SH-SY5Y (cell line): ENCODE data around the gene LCE2C.
"Not testable (repeated sequence)": the region's sequence is repeated elsewhere in the genome, so short reads cannot be mapped to it uniquely, and the experiment has no call there.

ENCODE experiments used
- GATA2 ChIP-seq: IDR thresholded peaks from 2 replicates; pipeline ENCODE4 v1.6.1; 2011; ENCODE audit warnings: mild to moderate bottlenecking, low read depth, low read length
- GATA3 ChIP-seq: IDR thresholded peaks from 2 replicates; pipeline ENCODE4 v1.6.1; 2011; ENCODE audit warnings: low read depth, mild to moderate bottlenecking, low read length, moderate library complexity

Gene LCE2C

GRCh38 chr1:152674983-152675382, at the start of gene LCE2C:
Gene LCE2C (plus strand): TSS chr1:152675279. CDS start chr1:152676016, 737 bp downstream.
- TF ChIP-seq GATA3, GATA2: not testable (repeated sequence)

- TF ChIP-seq GATA2 (no peak), GATA3 (no peak)
Observed at GRCh38 chr1:152626744-152627143, 48.3 kb upstream of the LCE2C start.

GRCh38 chr1:152630596-152630995, 44.5 kb upstream of the LCE2C start:
- TF ChIP-seq GATA3 (no peak), GATA2 (no peak)

GRCh38 chr1:152640351-152640750, 34.7 kb upstream of the LCE2C start:
- TF ChIP-seq GATA2, result no peak
- no peak for TF ChIP-seq GATA3

GRCh38 chr1:152643945-152644344, 31.1 kb upstream of the LCE2C start:
- TF ChIP-seq GATA2, result no peak
- no peak for TF ChIP-seq GATA3

- no peak for TF ChIP-seq GATA3
- no peak for TF ChIP-seq GATA2
Observed at GRCh38 chr1:152645146-152645545, 29.9 kb upstream of the LCE2C start.

GRCh38 chr1:152646656-152647055, 28.4 kb upstream of the LCE2C start:
- no peak for TF ChIP-seq GATA3
- TF ChIP-seq GATA2, result no peak

GRCh38 chr1:152654110-152654509, 21.0 kb upstream of the LCE2C start:
- TF ChIP-seq GATA2 (no peak), GATA3 (no peak)

GRCh38 chr1:152656459-152656858, 18.6 kb upstream of the LCE2C start:
- TF ChIP-seq GATA2 (no peak), GATA3 (no peak)

GRCh38 chr1:152657677-152658076, 17.4 kb upstream of the LCE2C start:
- TF ChIP-seq GATA3 (no peak), GATA2 (no peak)

- TF ChIP-seq GATA2, result no peak
- TF ChIP-seq GATA3, result no peak
Observed at GRCh38 chr1:152658649-152659048, 16.4 kb upstream of the LCE2C start.

GRCh38 chr1:152663098-152663497, 12.0 kb upstream of the LCE2C start, which contains the start of gene LCE2D:
Gene LCE2D (plus strand): TSS chr1:152663380. CDS start chr1:152664106, 726 bp downstream.
- no peak for TF ChIP-seq GATA3
- no peak for TF ChIP-seq GATA2

GRCh38 chr1:152667648-152668047, 7.4 kb upstream of the LCE2C start:
- no peak for TF ChIP-seq GATA3
- TF ChIP-seq GATA2, result no peak

GRCh38 chr1:152673016-152673415, 2.1 kb upstream of the LCE2C start:
- TF ChIP-seq GATA3 (no peak), GATA2 (no peak)

GRCh38 chr1:152679459-152679858, 4.4 kb downstream of the LCE2C start:
- TF ChIP-seq GATA3, result no peak
- TF ChIP-seq GATA2, result no peak

GRCh38 chr1:152681616-152682015, 6.5 kb downstream of the LCE2C start:
- no peak for TF ChIP-seq GATA2
- TF ChIP-seq GATA3, result no peak
